Peyer's patch (tissue), 4 donors: ENCODE data around the gene NFATC2IP.

ENCODE experiments used
- CTCF ChIP-seq, 6 experiments: fragments of 450-650 bp in 4 of 6; fragments of 200-600 bp in 2 of 6; sonication (generic) in 1 of 6; IDR thresholded peaks; one replicate each; pipeline ENCODE4 v1.5.1; 2017 to 2019; ENCODE audit warnings: antibody characterized with exemption in 6 of 6, mild to moderate bottlenecking in 3 of 6, moderate library complexity in 1 of 6
- POLR2A ChIP-seq, 2 donors: fragments of 450-650 bp; IDR thresholded peaks; one replicate each; pipeline ENCODE4 v1.5.1; 2017; ENCODE audit warnings: antibody characterized with exemption in 2 of 2, mild to moderate bottlenecking in 2 of 2, moderate library complexity in 2 of 2

GRCh38 chr16:28917095-28917494 lies 33.6 kb upstream of the NFATC2IP start:
- TF ChIP-seq CTCF (IDR thresholded peaks at IDR 0.05) (no peak), POLR2A (IDR thresholded peaks at IDR 0.05) (no peak)
